Mesodermal cell (in vitro differentiated cells): Measurements from ENCODE around the gene LRRC25.

ENCODE experiments used
- H3K27ac ChIP-seq: 2 replicates; pipeline ENCODE4 v1.7.0; 2013; ENCODE audit warnings: mild to moderate bottlenecking, low read depth, low read length, moderate library complexity; ENCODE audit not compliant: severe bottlenecking
- H3K36me3 ChIP-seq: 2 replicates; pipeline ENCODE4 v1.7.1; 2013; ENCODE audit warnings: mild to moderate bottlenecking, low read length, moderate library complexity; ENCODE audit not compliant: control insufficient read depth, insufficient read depth
- H3K4me1 ChIP-seq: one replicate; pipeline ENCODE4 v1.7.1; 2013; ENCODE audit warnings: mild to moderate bottlenecking, low read length; ENCODE audit not compliant: insufficient read depth, control insufficient read depth, poor library complexity, severe bottlenecking
- H3K4me3 ChIP-seq: 2 replicates; pipeline ENCODE4 v1.7.0; 2013; ENCODE audit warnings: low read length, control low read depth, mild to moderate bottlenecking; ENCODE audit not compliant: insufficient read depth, poor library complexity, severe bottlenecking; ENCODE audit errors: extremely low read depth
- H3K9me3 ChIP-seq: 2 replicates; pipeline ENCODE4 v1.7.1; 2013; ENCODE audit warnings: mild to moderate bottlenecking, low read length, moderate library complexity; ENCODE audit not compliant: control insufficient read depth
- WGBS, 2 experiments: methylation state at CpG; one replicate each; pipeline ENCODE4 v1.1.5; 2013; ENCODE audit warnings: missing lambda C conversion rate in 2 of 2; ENCODE audit not compliant: insufficient coverage in 2 of 2; 5-methylcytosine and 5-hydroxymethylcytosine counted together

LRRC25 gene

DNA sequence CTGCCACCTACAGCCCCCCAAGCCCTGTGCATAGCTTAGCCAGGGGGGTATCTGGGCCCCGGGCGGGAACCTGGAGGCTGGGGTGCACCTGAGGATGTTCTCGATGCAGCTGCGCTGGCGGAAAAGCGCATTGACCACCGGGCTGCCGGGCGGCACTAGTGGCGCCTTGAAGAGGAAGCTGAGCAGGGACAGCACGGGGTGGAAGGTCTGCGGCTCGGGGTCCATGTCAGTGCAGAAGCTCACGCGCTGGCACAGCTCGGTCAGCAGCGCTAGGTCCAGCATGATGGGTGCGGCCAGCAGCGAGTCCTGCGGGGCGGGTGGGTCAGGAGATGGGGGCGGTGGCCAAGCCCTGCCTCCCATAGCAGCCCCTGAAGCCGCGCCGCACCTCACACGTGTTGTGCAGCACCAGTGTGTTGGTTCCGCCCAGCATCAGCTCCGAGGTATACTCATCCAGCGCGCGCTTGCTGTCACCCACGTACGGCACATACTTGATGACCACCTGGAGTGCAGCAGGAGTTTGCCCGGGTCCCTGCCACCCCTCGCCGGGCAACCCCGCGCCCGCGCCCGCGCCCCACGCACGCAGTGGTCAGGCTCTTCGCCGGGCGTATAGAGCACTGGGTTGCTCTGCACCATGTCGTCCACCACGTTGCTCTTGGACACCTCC lies 37.9 kb upstream of the LRRC25 start:
- no peak overlapping the region for H3K4me3 ChIP-seq
- WGBS, 2 experiments: 96 to 97% methylated on average over 49 of the region's 49 CpGs
- H3K36me3 ChIP-seq: peaks cover 28% of the 10 kb centered on the region
- peaks cover 49% of the 10 kb centered on the region for H3K4me1 ChIP-seq
- no peak overlapping the region for H3K27ac ChIP-seq
- no peaks in the 10 kb centered on the region for H3K9me3 ChIP-seq

GRCh38 chr19:18434411-18435175 lies 37.2 kb upstream of the LRRC25 start:
- H3K4me1 ChIP-seq: peaks cover 46% of the 10 kb centered on the region
- peaks cover 28% of the 10 kb centered on the region for H3K36me3 ChIP-seq
- H3K4me3 ChIP-seq: no peak overlapping the region
- WGBS, 2 experiments: 90 to 93% methylated on average over 15 of the region's 21 CpGs
- no peaks in the 10 kb centered on the region for H3K9me3 ChIP-seq
- no peak overlapping the region for H3K27ac ChIP-seq

DNA sequence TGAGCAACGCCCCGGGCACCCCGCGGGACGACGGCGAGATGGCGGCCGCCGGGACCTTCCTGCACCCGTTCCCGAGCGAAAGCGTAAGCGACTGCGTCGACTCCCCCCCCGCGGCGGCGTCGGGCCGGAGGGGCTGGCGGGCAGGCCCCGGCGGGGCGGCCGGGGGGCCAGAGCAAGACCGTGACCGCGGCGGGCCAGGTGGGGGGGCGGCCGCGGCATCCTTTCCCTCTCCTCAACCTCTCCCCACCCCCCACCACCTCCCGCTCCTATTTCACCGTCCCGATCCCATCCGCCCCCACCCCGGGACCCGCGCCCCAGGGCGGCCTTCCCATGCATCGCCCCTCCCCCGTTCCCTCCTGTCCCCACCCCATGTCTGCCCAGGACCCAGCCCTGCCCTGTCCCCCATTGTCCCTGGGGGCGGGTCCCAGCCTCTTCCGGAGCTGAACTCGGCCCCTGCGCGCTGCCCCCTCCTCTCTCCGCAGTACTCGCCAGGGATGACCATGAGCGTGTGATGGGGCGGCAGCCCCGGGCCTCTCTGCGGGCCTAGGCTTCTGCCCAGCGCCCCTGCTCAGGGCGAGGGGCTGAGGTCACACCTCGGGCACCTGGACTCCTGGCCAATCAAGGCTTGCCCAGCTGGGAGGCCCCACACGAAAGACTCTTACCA lies 36.4 kb upstream of the LRRC25 start:
- Histone ChIP-seq H3K4me1 (peaks cover 41% of the 10 kb centered on the region), H3K27ac (peak overlapping the region; percentile 5), H3K9me3 (no peaks in the 10 kb centered on the region), H3K36me3 (peaks cover 28% of the 10 kb centered on the region), H3K4me3 (peak overlapping the region; percentile 11)
- WGBS, 2 experiments: 7 to 16% methylated on average over 18 to 56 of the region's 60 CpGs

- H3K4me1 ChIP-seq: peaks cover 39% of the 10 kb centered on the region
- no peaks in the 10 kb centered on the region for H3K9me3 ChIP-seq
- peak overlapping the region; percentile 22 for H3K4me3 ChIP-seq
- H3K36me3 ChIP-seq: peaks cover 28% of the 10 kb centered on the region
- H3K27ac ChIP-seq: peak overlapping the region; percentile 23
- WGBS, 2 experiments: 34 to 35% methylated on average over 30 to 38 of the region's 59 CpGs
These were observed 35.7 kb upstream of the LRRC25 start for GRCh38 chr19:18433015-18433691.

DNA sequence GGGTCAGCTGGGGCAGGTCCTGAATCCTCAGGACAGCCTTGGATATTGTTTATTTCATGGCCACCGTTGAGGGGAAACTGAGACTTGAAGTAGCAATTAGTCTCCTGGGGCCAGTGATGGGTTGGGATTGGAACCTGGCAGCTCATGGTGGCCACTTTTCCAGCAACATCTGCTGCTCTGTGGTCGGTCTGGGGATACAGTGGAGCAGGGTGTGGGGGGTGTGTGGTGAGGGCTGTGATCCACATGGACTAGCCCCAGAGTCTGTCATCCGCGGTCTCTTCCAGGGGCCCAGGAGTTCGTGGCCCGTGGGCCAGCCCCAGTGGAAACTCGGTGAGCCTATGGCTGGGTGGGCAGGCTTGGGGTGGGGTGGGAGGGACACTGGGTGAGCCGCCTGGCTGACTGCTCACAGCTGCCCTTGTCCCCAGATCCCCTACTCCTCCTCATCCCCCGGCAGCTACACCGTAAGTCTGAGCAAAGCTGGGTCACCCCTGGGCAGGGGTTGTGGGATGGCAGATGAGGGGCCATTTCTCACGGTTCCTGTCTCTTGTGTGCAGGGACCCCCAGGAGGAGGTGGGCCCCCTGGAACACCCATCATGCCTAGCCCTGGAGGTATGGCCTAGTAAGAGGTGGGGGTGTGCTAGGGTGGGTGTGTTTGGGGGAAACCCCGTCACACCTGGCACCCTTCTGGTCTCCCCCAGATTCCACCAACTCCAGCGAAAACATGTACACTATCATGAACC lies 35.0 kb upstream of the LRRC25 start:
- Histone ChIP-seq H3K27ac (no peak overlapping the region), H3K4me3 (no peak overlapping the region), H3K36me3 (peaks cover 28% of the 10 kb centered on the region), H3K9me3 (no peaks in the 10 kb centered on the region), H3K4me1 (peaks cover 40% of the 10 kb centered on the region)
- WGBS, 2 experiments: 79 to 86% methylated on average over 4 to 6 of the region's 13 CpGs

DNA sequence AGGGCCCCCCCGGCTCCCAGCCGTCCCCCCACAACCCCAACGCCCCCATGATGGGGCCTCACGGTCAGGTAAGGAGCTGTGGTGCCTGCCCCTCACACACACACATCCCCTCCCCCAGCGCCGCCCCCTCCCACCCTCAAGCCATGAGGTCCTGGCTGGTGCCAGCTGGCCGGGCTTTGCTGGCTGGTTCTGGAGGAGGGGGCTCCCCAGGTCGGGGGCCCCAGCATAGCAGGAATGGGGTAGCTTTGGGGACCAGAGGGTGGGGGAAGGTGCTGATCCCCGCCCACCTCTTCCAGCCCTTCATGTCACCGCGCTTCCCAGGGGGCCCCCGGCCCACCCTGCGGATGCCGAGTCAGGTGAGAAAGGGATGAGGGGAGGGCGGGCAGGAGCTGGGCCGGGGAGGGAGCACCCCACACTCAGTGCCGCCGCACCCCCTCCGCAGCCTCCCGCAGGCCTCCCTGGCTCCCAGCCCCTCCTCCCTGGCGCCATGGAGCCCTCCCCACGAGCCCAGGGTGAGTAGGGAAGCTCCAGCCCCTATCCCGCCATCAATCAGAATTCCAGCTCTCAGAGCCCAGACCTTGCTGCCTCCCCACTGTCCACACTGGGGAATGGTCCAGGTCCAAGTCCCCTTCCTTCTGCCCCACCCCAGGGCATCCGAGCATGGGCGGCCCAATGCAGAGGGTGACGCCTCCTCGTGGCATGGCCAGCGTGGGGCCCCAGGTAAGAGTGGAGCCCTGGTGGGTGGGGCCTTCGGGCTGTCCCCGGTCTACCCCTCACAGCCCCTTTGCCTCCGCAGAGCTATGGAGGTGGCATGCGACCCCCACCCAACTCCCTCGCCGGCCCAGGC lies 34.2 kb upstream of the LRRC25 start:
- Histone ChIP-seq H3K36me3 (peaks cover 28% of the 10 kb centered on the region), H3K27ac (no peak overlapping the region), H3K4me1 (peaks cover 39% of the 10 kb centered on the region), H3K9me3 (no peaks in the 10 kb centered on the region), H3K4me3 (no peak overlapping the region)
- WGBS, 2 experiments: 86 to 89% methylated on average over 10 to 19 of the region's 34 CpGs

DNA sequence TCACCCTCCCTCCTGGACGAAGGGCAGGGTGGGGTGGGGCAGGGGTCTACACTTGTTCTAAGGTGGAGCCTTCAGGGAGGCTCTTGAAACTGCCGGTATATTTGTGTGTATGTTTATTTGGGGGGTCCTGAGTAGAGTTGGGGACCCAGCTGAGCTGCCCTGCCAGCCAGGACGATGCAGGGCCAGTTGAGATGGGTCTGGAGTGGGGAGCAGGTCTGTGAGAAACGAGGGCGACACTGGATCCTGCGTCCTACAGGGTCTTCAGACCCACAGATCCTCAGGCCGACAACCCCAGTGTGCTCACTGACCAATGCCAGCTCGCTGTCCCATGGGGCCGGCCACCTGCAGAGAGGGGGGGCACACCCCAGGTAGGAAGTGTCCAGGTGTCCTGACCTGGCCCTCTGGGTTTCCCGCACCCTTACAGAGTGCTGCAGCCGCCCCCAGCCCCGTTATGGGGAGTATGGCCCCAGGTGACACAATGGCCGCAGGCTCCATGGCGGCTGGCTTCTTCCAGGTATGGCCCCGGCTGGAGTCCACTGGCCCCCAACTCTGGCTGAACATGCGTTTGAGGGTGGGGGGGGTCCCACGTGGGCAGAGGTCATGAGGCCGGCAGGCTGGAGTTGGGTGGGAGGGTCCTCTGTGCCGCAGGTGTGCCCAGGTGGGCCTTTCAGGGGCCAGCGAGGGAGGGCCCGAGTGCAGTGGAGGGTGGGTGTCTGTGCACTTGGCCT lies 33.2 kb upstream of the LRRC25 start:
- H3K4me1 ChIP-seq: peaks cover 37% of the 10 kb centered on the region
- 89 to 92% methylated on average over 19 to 20 of the region's 21 CpGs for WGBS, 2 experiments
- peaks cover 20% of the 10 kb centered on the region for H3K36me3 ChIP-seq
- no peak overlapping the region for H3K27ac ChIP-seq
- H3K4me3 ChIP-seq: no peak overlapping the region
- H3K9me3 ChIP-seq: no peaks in the 10 kb centered on the region

DNA sequence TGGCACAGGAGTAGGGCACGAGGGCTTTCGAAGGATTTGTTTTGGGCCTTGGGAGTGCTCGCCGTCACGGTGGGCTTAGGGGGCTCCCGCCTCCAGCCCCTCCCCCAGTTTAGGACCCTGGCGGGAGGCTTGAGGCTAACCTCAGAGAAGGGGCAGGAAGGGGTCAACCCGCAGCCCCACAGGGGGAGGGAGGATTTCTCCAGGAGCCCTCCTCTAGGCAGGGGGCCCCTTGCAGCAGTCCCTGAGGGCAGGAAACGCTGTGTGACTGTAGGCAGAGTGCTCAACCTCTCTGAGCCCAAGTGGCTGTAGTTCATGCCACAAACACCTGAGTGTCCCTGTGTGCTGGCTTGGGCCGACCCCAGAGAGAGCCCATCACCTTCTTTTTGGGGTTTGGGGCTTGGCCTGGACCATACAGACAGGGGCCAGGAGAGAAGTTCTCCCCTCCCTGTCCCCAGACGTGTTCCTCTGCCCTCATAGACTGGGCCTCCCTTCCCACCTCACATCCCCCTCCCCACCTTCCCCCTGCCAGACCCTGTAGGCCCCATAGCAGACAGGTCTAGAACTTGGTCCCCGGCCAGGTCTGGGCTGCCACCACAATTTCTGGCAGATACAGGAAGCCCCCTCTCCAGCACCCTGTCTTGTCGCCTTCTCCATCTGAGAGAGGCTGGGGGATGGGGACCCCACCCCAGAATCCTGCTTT lies 32.4 kb upstream of the LRRC25 start:
- H3K36me3 ChIP-seq: peaks cover 13% of the 10 kb centered on the region
- H3K9me3 ChIP-seq: no peaks in the 10 kb centered on the region
- H3K4me3 ChIP-seq: peak overlapping the region; percentile 35
- WGBS, 2 experiments: 22 to 40% methylated on average over 8 to 12 of the region's 13 CpGs
- H3K27ac ChIP-seq: peak overlapping the region; percentile 93
- H3K4me1 ChIP-seq: peaks cover 41% of the 10 kb centered on the region
